GM19351 (cell line): ENCODE results near the gene ADGRD2.

ENCODE experiments used
- ATAC-seq: cut with Tn5 transposase; IDR thresholded peaks from one replicate; pipeline ENCODE4 v1.9.1; 2021; ENCODE audit warnings: mild to moderate bottlenecking, moderate library complexity; ENCODE audit not compliant: unreplicated experiment

The ADGRD2 gene

DNA sequence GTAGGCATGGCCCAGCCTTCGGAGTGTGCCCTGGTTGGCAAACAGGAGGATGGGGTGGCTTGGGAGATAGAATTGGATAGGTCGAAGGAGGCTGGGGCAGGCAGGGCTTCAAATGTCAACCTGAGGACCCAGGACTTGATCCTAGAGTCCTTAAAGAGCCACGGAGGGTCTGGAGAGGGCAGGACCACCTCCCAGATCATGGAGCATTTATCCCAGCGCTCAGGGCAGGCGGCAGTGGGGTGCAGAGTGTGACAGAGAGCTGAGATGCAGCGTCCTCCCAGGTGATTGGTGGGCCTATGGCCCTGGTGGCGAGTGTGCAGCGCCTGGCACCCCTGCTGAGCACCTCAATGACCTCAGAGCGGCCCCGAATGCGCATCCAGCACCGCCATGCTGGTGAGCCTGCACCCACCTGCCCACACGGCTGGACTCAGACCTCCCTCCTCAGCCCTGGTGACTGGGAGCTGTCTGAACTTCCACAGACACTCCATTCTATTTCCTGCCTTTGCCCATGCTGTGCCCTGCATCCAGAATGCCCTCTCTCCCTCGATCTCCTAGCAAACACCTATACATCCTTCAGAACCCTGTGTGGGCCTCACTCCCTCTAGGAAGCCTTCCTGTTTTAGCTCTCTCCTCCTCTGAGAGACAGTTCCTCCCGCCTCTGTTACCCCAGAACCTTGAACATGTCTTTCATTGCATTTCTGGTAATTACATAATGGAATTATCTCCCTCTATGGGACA, 6.3 kb downstream of the ADGRD2 start:
- no peak for ATAC-seq

DNA sequence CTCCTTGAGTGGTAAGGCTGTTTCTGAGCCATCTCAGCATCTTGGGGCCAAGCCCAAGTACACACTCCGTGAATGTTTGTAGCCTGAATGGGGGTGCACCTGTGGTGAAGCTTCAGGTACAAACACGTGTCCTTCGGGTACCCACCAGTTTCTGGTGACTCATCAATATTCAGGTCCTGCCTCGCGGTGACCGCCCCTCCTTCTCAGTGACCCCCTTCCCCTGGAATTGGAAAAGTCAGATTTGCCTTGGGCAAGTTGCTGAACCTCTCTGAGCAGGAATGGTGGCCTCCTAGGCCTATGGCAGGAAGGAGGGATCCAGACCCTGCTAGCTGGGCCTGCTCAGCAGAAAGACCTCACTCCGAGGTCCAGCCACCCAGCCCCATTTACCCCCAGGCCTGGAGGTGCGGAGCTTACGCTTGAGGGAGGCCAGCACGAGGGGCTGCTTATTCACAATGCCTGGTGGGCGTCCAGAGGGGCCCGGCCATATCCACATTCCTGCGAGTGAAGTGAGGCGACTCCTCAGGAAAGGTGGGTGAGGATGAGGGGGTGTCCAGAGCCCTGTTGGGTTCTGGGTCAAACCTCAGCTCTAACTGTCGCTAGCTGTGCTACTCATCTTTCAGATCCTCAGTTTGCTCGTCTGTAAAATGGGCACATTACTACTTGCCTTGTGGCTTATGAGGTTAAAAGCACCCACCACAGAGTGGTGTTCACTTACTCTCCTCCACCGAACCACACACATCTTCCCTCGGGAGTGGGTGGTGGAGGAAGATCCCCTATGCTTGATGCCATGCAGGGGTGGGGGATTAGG, 7.0 kb downstream of the ADGRD2 start:
- ATAC-seq = no peak

DNA sequence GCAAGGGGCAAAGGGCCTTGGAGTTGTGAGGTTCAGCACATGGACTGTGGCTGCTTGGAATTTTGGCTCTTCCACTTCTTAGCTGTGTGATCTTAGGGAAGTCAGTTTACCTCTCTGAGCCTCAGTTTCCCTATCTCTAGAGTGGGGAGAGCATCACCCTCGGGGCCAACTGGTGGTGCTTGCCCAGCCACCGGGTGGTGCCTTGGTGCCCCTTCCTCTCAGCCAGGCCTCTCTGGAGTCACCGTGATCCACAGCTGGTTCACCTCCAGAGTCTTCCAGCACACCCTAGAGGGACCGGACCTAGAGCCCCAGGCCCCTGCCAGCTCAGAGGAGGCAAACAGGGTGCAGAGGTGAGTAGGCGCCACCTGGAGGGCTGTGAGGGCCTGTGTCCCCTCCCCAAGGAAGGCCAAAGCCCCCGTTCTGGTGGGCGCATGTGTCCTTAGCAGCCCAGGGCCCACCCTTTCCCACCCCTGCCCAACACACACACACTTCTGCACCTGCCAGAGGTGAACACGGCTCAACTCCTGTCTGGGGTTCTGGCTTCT, 7.7 kb downstream of the ADGRD2 start:
- no peak for ATAC-seq

DNA sequence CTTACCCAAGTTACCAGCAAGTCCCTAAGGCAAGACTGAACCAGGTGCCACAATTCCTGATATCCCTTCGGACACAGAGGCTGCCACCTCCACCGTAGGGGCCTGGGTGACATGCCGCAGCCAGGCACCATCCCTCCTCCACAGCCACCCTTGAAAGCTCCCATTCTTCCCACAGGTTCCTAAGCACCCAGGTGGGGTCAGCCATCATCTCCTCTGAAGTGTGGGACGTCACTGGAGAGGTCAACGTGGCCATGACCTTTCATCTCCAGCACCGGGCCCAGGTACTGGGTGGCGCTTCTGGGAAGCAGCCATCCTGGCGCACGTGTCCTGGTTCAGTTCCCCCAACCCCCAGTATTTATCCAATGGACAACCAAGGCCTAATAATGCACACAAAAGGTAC, 8.2 kb downstream of the ADGRD2 start:
- ATAC-seq = no peak

DNA sequence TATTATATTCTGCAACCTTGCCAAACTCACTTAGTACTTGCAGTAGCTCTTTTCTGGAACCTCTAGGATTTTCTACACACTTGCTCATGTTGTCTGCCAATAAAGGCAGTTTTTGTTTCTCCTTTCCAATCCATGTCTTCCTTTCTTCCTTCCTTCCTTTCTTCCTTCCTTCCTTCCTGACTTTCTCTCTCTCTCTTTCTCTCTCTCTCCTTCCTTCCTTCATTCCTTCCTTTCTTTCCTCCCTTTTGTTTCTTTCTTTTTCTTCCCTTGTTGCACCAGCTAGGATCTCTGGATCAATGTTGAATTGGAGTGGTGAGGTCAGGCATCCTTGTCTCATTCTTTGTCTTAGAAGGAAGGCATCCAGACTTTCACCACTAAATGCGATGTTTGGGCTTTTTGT, 12.5 kb downstream of the ADGRD2 start:
- no peak for ATAC-seq

DNA sequence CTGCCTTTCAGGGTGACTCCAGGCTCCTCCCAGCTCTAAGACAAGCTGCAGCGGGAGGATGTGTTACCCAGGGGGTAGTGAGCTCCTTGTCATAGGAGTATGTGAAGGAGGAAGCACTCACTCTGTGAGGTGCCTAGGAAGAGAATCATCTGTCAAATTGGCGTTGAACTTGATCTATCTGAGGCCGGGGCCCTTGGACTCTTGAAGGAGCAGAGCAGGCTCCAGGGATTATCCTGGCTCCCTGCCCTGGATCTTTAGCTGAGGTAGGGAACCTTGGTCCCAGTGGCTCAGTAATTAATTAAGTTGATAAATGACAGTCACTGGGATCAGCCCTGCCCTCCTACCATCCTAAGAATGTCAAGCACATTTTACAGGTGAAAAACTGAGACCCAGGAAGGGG, 15.5 kb downstream of the ADGRD2 start:
- ATAC-seq = no peak

DNA sequence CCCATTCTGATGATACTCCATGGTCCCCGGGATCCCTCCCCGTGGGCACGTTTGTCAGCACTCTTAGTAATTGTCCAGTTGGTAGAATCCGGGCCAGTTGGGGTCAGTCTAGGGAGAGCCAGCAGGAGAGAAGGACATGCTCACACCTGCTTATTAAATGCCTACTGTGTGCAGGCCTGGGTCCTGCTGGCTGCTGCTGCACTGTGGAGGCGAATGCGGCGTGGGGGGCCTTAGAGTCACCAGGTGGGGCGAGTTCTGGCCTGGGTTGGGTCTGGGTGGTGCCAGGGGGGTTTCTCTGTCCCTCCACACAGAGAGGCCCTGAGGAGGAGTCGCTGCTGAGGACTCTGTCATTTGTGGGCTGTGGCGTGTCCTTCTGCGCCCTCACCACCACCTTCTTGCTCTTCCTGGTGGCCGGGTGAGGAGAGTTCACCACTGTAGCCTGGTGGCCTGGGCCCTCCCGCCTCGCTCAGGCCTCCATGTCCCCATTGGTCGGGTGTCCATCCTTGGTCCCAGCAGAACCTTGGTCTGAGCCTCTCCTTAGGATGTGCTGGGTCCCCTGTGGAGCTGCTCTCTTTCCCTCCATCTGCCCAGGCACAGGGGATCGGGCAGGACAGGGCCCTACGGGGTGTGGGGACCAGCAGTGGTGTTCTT, 17.3 kb downstream of the ADGRD2 start:
- no peak for ATAC-seq

DNA sequence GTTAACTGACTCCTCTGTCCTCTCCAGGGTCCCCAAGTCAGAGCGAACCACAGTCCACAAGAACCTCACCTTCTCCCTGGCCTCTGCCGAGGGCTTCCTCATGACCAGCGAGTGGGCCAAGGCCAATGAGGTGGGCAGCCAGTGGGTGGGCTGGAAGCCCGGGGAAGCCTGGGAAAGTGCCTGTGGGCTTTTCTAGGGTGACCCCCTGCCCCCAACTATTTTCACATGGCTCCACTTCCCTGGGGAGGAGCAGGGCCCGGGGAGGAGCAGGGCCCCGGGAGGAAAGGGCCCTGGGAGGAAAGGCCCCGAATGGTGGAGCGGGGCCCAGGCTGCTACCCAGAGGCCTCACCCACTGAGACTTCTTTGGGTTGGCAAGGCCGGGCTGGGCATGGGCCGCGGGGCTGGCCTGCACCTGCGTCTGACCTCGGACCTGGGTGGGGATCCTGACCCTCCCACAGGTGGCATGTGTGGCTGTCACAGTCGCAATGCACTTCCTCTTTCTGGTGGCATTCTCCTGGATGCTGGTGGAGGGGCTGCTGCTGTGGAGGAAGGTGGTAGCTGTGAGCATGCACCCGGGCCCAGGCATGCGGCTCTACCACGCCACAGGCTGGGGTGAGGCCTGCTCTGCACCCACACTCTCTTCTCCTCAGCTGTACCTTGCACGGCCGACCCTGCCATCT, 17.9 kb downstream of the ADGRD2 start:
- no peak for ATAC-seq

DNA sequence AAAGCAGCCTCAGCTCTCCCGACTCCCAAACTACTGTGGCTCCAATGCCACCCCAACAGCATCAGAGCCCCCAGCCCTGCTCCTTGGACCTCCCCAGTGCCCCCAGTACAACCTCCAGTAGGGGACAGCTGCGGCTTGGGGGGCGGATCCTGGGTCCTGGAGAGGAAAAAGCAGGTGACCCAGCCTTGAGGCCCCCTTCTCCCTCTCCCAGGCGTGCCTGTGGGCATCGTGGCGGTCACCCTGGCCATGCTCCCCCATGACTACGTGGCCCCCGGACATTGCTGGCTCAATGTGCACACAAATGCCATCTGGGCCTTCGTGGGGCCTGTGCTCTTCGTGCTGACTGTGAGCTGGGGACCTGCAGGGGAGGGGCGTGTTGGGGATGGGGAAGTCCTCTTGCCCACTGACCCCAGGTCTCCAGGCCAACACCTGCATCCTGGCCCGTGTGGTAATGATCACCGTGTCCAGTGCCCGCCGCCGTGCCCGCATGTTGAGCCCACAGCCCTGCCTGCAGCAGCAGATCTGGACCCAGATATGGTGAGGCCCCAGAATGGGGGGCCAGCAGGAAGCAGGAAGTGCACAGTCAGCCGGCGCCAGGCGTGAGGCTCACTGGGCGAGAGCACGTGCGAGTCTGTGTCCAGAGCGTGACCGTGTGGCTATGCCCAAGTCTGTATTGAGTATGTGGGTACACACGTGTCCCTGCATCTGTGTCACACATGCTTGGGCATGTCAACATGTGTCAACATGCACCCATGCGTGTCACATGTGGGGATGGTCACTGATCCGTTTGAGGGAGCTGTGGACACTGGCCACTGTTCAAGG, 19.0 kb downstream of the ADGRD2 start:
- ATAC-seq = no peak

DNA sequence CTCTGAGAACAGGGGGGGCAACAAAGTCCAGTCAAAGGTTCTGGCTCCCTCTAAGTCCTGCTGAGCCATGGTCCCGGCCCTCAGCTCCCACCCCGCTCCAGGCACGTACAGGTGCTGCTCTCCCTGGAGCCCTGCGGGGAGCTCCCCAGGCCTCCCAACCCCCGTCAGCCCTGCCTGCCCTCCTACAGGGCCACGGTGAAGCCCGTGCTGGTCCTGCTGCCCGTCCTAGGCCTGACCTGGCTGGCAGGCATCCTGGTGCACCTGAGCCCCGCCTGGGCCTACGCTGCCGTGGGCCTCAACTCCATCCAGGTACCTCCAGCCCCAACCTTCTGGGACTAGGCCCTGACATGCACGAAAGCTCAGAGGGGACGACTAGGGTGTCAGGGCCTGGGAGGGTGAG, 20.1 kb downstream of the ADGRD2 start:
- no peak for ATAC-seq

DNA sequence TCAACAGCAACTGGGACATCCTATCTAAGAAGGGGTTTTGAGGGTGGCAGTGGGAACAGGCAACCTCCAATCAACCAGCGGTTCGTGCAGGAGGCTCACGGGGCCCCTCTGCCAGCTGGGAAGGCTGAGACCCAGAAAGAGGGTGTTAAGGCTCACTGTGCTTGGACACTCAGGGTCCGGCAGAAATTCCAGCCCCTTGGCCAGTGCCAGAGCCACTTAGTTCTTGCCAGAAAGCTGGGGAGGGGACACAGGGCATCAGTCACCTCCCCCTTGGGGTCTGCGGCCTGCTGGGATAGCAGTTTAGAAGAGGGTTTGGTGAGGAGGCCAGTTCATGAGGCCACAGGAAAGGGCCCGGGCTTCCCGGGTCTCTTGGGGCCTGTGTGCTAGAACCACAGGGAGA, 20.5 kb downstream of the ADGRD2 start:
- ATAC-seq = no peak

DNA sequence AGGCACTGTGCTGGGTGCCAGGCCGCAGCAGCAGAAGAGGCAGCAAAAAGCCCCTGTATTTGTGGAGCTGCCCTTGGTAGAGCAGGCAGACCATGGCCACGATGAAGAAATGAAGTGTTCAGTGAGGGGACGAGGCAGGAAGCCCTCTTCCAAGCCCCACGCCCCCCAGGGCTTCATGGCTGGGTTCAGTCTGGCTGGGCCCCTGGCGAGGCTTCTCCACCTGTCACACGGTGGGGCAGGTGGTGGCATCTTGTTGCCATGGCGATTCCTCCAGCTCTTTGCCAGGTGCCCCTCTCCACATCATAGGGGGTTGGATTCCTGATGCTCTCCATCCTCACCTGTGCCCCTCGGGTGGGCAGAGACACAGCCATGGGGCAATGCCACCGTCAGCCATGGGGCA, 21.5 kb downstream of the ADGRD2 start:
- ATAC-seq = no peak

DNA sequence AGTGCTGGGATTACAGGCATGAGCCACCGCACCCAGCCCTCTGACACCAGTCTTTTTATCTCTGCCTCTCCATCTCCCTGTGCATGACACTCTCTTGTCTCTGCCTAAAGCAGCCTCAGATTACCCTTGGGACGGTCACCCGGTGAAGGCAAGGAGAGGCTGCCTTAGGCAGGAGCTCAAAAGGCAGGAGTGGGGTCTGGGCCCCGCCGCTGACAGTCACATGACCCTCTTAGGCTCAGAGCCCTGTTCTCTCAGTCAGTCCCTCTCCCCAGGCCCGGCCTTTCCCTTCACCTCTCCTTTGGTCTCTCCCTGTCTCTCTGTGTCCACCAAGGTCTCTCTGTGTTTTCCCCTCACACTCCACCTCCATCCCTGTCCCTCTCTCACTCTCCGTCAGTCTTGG, 22.5 kb downstream of the ADGRD2 start:
- no peak for ATAC-seq

DNA sequence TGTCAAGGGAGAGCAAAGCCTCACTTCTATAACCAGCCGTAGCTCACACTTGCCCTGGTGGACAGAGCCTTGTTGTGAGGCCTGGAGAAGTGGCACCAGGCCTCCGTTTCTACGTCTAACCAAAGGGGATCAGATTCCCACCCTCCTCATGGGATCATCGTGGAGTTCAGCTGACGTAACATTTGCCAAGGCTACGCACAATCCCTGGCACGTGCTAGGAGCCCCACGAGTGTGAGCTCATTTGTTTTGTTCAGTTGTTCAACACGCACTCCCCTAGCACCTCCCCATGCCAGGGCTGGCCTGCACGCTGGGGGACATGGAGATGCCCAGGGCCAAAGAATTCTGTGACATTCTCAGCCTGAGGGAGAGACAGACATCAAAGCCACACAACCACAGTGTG, 23.1 kb downstream of the ADGRD2 start:
- no peak for ATAC-seq

DNA sequence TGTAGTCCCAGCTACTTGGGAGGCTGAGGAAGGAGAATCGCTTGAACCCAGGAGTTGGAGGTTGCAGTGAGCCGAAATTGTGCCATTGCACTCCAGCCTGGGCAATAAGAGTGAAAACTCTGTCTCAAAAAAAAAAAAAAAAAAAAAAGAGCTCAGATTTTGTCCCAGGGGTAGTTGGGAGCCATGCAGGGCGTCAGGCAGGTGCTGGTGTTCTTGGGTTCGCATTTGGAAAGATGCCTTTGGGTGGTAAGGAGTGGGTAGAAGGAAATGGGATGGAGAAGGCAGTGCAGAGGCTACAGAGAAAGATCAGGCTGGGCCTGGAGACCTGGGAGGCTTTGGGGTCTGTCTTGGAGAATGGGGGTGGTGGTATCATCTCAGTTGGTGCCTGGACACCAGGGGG, 23.9 kb downstream of the ADGRD2 start:
- ATAC-seq = no peak

DNA sequence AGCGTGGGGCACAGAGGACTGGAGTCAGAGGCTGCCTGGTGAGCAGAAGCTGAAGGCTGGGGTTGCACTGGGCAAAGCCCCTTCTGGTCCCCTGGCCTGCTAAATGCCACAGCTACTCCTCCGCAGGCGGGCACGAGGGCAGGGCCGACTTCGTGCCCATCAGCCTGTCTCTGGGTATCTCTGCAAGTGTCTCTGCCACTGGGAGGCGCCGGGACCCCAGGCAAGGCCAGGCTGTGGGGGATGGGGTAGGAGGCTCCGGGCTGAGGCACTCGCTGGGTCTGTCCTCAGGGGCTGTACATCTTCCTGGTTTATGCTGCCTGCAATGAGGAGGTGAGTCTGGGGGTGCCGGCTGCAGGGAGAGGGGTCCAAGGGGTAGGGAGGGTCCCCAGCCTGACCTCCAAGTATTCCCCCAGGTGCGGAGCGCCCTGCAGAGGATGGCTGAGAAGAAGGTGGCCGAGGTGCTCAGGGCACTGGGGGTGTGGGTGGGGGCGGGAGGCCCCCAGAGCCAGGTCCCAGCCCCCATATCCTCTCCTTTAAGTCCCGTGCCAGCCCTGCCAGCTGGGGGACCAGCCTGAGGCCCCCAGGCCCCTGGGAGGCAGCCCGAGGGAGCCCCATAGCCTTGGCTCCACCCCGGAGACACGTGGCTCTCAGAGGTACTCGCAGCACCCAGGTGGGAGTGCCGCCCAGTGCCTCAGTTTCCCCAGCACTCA, 25.1 kb downstream of the ADGRD2 start:
- ATAC-seq = no peak

DNA sequence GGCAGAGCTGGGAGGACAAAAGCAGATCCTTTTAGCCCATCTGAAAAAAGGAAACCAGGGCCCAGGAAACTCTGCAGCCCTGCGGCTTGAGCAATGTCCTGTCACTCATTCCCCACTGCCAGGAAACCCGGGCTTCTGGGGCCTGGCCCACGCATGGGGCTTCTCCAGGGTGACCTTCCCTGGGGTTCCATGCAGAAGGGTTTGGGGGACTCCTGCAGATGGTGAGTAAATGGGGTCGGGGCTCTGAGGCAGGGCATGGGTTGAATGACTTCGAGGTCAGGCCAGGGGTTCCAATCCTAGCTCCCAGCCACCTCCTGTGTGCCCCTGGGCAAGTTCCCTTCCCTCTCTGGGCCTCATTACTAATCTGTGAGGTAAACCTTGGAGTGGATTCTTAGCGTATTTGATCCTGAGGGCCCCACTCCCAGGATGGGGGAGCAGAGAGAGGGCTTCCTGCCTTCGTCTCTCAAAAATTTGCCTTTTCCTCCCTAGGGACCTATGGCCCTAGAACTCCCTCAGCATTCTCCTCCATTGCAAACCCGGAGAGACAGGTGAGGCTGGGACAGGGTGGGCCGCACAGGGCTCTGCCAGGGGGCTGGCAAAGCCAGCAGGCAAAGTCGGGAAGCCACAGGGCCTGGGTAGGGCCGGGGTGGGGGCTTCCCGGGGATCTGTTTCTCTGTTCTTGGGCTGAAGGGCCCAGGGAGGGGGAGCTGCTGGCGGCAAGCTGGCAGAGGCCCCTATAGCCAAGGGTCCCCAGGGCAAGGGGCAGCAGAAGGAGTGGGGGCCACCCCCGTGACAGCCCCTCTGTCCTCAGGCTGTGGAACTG, 25.8 kb downstream of the ADGRD2 start:
- ATAC-seq = no peak

DNA sequence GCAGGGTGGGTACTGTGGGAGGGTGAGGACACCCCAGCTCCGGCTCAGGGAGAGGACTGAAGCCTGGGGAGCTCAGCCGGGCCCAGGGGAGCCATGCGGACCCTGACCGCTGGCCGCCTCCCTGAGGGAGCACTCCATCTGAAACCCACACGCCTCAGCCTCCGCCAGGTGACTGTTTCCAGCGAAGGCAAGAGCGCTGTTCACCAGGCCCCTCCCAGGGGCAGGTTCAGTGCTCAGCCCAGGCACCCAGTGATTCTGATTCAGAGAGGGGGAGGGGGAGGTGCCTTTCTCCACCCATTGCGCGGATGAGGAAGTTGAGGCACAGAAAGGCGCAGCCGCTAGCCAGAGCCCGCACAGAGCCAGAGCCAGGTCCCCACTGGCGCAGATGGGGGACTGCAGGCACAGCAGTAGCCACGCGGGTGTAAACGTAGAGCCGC, 27.0 kb downstream of the ADGRD2 start:
- no peak for ATAC-seq
